Measurements from ENCODE around the gene SLC6A3. TPM values are rescaled to one million over a fixed set of nuclear protein-coding genes. Genes with fewer than 3 reads are reported as not detected.

SLC6A3 gene
- total RNA-seq, 4 donors from 2014 or later = 0.16 to 0.22 TPM; not detected in 2

- no peak for TF ChIP-seq CTCF (IDR thresholded peaks at IDR 0.05; ENCODE audit: low read depth)
These were observed 5.1 kb downstream of the SLC6A3 start for GRCh38 chr5:1440098-1440493.

- TF ChIP-seq CTCF (IDR thresholded peaks at IDR 0.05; ENCODE audit: low read depth) = no peak
These were observed 5.7 kb downstream of the SLC6A3 start for GRCh38 chr5:1439388-1440097.

- TF ChIP-seq CTCF (IDR thresholded peaks at IDR 0.05; ENCODE audit: low read depth) = no peak
These were observed 6.4 kb downstream of the SLC6A3 start for GRCh38 chr5:1438871-1439270.

- TF ChIP-seq CTCF (IDR thresholded peaks at IDR 0.05; ENCODE audit: low read depth) = no peak
These were observed 7.2 kb downstream of the SLC6A3 start for GRCh38 chr5:1437876-1438559.

- no peak for TF ChIP-seq CTCF (IDR thresholded peaks at IDR 0.05; ENCODE audit: low read depth)
These were observed 7.9 kb downstream of the SLC6A3 start for GRCh38 chr5:1437226-1437829.

- TF ChIP-seq CTCF (IDR thresholded peaks at IDR 0.05; ENCODE audit: low read depth) = no peak
These were observed 8.6 kb downstream of the SLC6A3 start for GRCh38 chr5:1436681-1437080.

GRCh38 chr5:1436036-1436435 is 9.2 kb downstream of the SLC6A3 start:
- TF ChIP-seq CTCF (IDR thresholded peaks at IDR 0.05; ENCODE audit: low read depth) = no peak
